GM19328 (cell line): ENCODE measurements around the gene DCUN1D1.

Experiments
- ATAC-seq: cut with Tn5 transposase; IDR thresholded peaks from one replicate; pipeline ENCODE4 v1.9.1; 2021; ENCODE audit warnings: mild to moderate bottlenecking, moderate library complexity; ENCODE audit not compliant: unreplicated experiment

The DCUN1D1 gene

GRCh38 chr3:182973047-182973446, 7.3 kb downstream of the DCUN1D1 start:
- no peak for ATAC-seq

- no peak for ATAC-seq
Measured at GRCh38 chr3:182972387-182972786, 8.0 kb downstream of the DCUN1D1 start.

- ATAC-seq = no peak
Measured at GRCh38 chr3:182971637-182972036, 8.7 kb downstream of the DCUN1D1 start.

GRCh38 chr3:182970811-182971418, 9.4 kb downstream of the DCUN1D1 start:
- no peak for ATAC-seq

GRCh38 chr3:182969853-182970252, 10.5 kb downstream of the DCUN1D1 start:
- ATAC-seq = no peak

GRCh38 chr3:182969277-182969676, 11.1 kb downstream of the DCUN1D1 start:
- no peak for ATAC-seq

GRCh38 chr3:182967218-182968204, 12.8 kb downstream of the DCUN1D1 start:
- ATAC-seq = no peak

- ATAC-seq = no peak
Measured at GRCh38 chr3:182965861-182966366, 14.4 kb downstream of the DCUN1D1 start.

- ATAC-seq = no peak
Measured at GRCh38 chr3:182964179-182964578, 16.2 kb downstream of the DCUN1D1 start.

- no peak for ATAC-seq
Measured at GRCh38 chr3:182962166-182962565, 18.2 kb downstream of the DCUN1D1 start.

- ATAC-seq = no peak
Measured at GRCh38 chr3:182959474-182960350, 20.6 kb downstream of the DCUN1D1 start.

GRCh38 chr3:182957676-182958266, 22.6 kb downstream of the DCUN1D1 start:
- ATAC-seq = no peak

GRCh38 chr3:182957226-182957625, 23.1 kb downstream of the DCUN1D1 start:
- no peak for ATAC-seq

GRCh38 chr3:182954553-182955235, 25.6 kb downstream of the DCUN1D1 start:
- no peak for ATAC-seq

GRCh38 chr3:182949688-182950087, 30.6 kb downstream of the DCUN1D1 start:
- no peak for ATAC-seq

GRCh38 chr3:182948305-182948704, 32.0 kb downstream of the DCUN1D1 start:
- ATAC-seq = no peak

- no peak for ATAC-seq
Measured at GRCh38 chr3:182947888-182948287, 32.5 kb downstream of the DCUN1D1 start.

- no peak for ATAC-seq
Measured at GRCh38 chr3:182941719-182942118, 38.6 kb downstream of the DCUN1D1 start.

- no peak for ATAC-seq
Measured at GRCh38 chr3:182940266-182940808, 40.0 kb downstream of the DCUN1D1 start.
